HepG2 (cell line): ENCODE data around the gene CHPF. TPM values are rescaled to one million over a fixed set of nuclear protein-coding genes. Genes with fewer than 3 reads are reported as not detected.

Experiments
- AGO2 ChIP-seq: fragments of 200-400 bp; formaldehyde crosslinking; optimal IDR thresholded peaks from 2 replicates; pipeline ENCODE3; 2017; ENCODE audit warnings: mild to moderate bottlenecking, low read depth, low read length, moderate library complexity
- ARNT2 ChIP-seq: sonication (generic); formaldehyde crosslinking; IDR thresholded peaks from 2 replicates; pipeline ENCODE4 v1.8.0; 2022; ENCODE audit warnings: mild to moderate bottlenecking, low read depth, missing genetic modification reagents, moderate library complexity
- CHCHD3 ChIP-seq: sonication (generic); formaldehyde crosslinking; IDR thresholded peaks from 2 replicates; pipeline ENCODE4 v1.8.0; 2022; ENCODE audit warnings: mild to moderate bottlenecking, missing genetic modification reagents, moderate library complexity
- MAFK ChIP-seq, 2 experiments: IDR thresholded peaks in 1 of 2; conservative IDR thresholded peaks in 1 of 2; 2 replicates each; pipeline ENCODE4 v1.6.1; 2011; ENCODE audit warnings: improper control_type of control experiment in 2 of 2, low read length in 2 of 2
- MLLT10 ChIP-seq: sonication (generic); formaldehyde crosslinking; IDR thresholded peaks from 2 replicates; pipeline ENCODE4 v1.4.0; 2020; ENCODE audit warnings: missing genetic modification reagents
- NFRKB ChIP-seq: fragments of 450-650 bp; IDR thresholded peaks from 2 replicates; pipeline ENCODE4 v1.6.1; 2017
- RNF2 ChIP-seq: fragments of 450-650 bp; conservative IDR thresholded peaks from 2 replicates; pipeline ENCODE4 v1.6.1; 2016; ENCODE audit warnings: low read depth
- ZNF274 ChIP-seq: sonication (generic); formaldehyde crosslinking; IDR thresholded peaks from 2 replicates; pipeline ENCODE4 v1.5.1; 2020; ENCODE audit warnings: mild to moderate bottlenecking, missing genetic modification reagents
- ZNF737 ChIP-seq: sonication (generic); formaldehyde crosslinking; IDR thresholded peaks from 2 replicates; pipeline ENCODE4 v1.5.0; 2020; ENCODE audit warnings: missing genetic modification reagents, mild to moderate bottlenecking, borderline replicate concordance
- ZNF75D ChIP-seq: sonication (generic); formaldehyde crosslinking; IDR thresholded peaks from 2 replicates; pipeline ENCODE4 v1.8.1; 2023; ENCODE audit warnings: missing genetic modification reagents, mild to moderate bottlenecking, borderline replicate concordance
- polyA plus RNA-seq, 8 experiments: library from polyadenylated mRNA; depleted of rRNA in 3 of 8; stranded (reverse) in 7 of 8; unstranded in 1 of 8; fragments of >200 nt; fragmentation: Illumina TruSeq in 4 of 8; extraction: Trizol in 4 of 8; gene quantifications; 2 replicates each; pipeline versions ENCODE4 v1.2.1 to v1.2.3, GENCODE V29; 2011 to 2016; ENCODE audit warnings: low read depth in 4 of 8, missing spikeins in 1 of 8, mixed read lengths in 1 of 8; ENCODE audit not compliant: insufficient read depth in 1 of 8
- total RNA-seq, 5 experiments: library from RNA; depleted of rRNA; stranded (reverse); fragments of >200 nt; fragmentation: Illumina TruSeq; extraction: Trizol; gene quantifications; 2 replicates each; pipeline ENCODE4 v1.2.3, GENCODE V29; 2016; ENCODE audit warnings: low read depth in 1 of 5
- TF ChIP-seq, protein P1 (sequence below): sonication (generic); formaldehyde crosslinking; IDR thresholded peaks from 2 replicates; pipeline ENCODE4 v1.4.0; 2020; ENCODE audit warnings: missing genetic modification reagents, borderline replicate concordance
- TF ChIP-seq, protein P2 (sequence below): sonication (generic); formaldehyde crosslinking; IDR thresholded peaks from 2 replicates; pipeline ENCODE4 v1.9.0; 2022; ENCODE audit warnings: missing genetic modification reagents, mild to moderate bottlenecking, borderline replicate concordance

CHPF gene
- total and polyA plus RNA-seq, 2 of the 13 experiments (the other 11 are each of a cell fraction or from before 2014, with no cell fraction given), result 79.6 to 111 TPM

DNA sequence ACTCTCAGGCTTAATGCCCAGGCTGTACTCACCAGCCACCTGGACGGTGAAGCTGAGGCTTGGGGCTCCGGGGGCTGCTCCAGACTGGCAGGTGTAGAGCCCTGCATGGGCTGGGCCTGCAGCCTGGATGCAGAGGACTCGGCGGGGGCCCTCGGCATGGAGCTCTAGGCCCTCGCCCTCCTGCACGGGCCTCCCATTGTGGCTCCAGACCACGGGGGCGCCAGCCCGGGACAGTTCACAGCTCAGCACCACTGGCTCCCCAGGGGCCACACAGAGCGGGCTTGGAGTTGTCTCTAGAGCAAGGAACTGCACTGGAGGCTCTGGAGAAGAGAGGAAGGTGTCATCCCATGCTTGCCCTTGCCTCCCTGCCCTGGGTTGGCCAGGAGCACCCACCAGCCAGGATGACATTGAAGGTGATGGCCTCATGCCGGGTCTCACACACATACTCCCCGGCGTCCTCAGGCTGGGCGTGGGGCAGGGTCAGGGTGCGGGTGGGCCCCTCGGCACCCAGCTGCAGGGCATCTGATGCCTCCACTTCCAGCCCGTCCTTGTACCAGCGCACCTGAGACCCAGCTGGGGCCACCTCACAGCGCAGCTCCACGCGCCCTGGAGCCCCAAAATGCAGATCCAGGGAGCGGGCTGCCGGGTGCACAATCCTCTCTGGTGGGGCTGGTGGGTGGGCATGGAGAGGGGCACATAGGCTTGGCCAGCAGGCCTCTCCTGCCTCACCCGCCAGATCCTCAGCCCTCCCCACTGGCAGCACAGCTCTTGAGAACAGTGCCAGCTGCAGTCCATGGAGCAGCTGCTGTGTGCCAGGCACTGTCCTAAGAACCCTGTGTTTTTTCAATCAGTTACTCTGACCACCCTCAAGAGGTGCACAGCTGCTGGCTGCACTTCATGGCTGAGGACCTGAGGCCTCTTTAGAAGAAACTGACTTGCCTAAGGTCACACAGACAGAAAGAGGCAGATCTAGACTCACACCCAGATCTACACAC lies 14.5 kb upstream of the CHPF start (continued):
- TF ChIP-seq, protein P1, sequence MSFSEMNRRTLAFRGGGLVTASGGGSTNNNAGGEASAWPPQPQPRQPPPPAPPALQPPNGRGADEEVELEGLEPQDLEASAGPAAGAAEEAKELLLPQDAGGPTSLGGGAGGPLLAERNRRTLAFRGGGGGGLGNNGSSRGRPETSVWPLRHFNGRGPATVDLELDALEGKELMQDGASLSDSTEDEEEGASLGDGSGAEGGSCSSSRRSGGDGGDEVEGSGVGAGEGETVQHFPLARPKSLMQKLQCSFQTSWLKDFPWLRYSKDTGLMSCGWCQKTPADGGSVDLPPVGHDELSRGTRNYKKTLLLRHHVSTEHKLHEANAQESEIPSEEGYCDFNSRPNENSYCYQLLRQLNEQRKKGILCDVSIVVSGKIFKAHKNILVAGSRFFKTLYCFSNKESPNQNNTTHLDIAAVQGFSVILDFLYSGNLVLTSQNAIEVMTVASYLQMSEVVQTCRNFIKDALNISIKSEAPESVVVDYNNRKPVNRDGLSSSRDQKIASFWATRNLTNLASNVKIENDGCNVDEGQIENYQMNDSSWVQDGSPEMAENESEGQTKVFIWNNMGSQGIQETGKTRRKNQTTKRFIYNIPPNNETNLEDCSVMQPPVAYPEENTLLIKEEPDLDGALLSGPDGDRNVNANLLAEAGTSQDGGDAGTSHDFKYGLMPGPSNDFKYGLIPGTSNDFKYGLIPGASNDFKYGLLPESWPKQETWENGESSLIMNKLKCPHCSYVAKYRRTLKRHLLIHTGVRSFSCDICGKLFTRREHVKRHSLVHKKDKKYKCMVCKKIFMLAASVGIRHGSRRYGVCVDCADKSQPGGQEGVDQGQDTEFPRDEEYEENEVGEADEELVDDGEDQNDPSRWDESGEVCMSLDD, result no peak
- peak; percentile 59 for TF ChIP-seq AGO2
- TF ChIP-seq ZNF737 (CRISPR knock-in tag), result no peak
- no peak for TF ChIP-seq ARNT2 (CRISPR knock-in tag)
- no peak for TF ChIP-seq ZNF75D (CRISPR knock-in tag)
- TF ChIP-seq NFRKB, result no peak
- TF ChIP-seq RNF2, result no peak
- TF ChIP-seq MLLT10 (CRISPR knock-in tag), result no peak
- no peak for TF ChIP-seq ZNF274 (CRISPR knock-in tag)
- TF ChIP-seq, protein P2, sequence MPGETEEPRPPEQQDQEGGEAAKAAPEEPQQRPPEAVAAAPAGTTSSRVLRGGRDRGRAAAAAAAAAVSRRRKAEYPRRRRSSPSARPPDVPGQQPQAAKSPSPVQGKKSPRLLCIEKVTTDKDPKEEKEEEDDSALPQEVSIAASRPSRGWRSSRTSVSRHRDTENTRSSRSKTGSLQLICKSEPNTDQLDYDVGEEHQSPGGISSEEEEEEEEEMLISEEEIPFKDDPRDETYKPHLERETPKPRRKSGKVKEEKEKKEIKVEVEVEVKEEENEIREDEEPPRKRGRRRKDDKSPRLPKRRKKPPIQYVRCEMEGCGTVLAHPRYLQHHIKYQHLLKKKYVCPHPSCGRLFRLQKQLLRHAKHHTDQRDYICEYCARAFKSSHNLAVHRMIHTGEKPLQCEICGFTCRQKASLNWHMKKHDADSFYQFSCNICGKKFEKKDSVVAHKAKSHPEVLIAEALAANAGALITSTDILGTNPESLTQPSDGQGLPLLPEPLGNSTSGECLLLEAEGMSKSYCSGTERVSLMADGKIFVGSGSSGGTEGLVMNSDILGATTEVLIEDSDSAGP (CRISPR knock-in tag), result 0 out of 2 replicates have a peak, but pooled peaks have one; percentile 22
- TF ChIP-seq CHCHD3 (CRISPR knock-in tag), result no peak
- TF ChIP-seq MAFK (conservative IDR thresholded peaks at IDR 0.05 in 1 of 2, IDR thresholded peaks at IDR 0.05 in 1 of 2; ENCODE audit: low read length in 2 of 2), result no peak
